Measurements from ENCODE around the gene SPRR3. TPM values are rescaled to one million over a fixed set of nuclear protein-coding genes. Genes with fewer than 3 reads are reported as not detected.
A peak's percentile ranks its signal among the peaks of the same experiment; 100 is the strongest.

The SPRR3 gene
- total and polyA plus RNA-seq, 2 experiments from 2014 or later = not detected

- Mint-ChIP-seq H3K4me1 (no peaks in the 10 kb centered on the region), H3K27ac (no peak overlapping the region), H3K36me3 (ENCODE audit: low read depth) (no peaks in the 10 kb centered on the region), H3K4me3 (no peak overlapping the region), H3K9me3 (no peaks in the 10 kb centered on the region), H3K27me3 (ENCODE audit: insufficient read depth, low read depth, poor library complexity) (peaks cover 2% of the 10 kb centered on the region)
- TF ChIP-seq JUNB (IDR thresholded peaks at IDR 0.05; ENCODE audit: unreplicated experiment) = no peak
- TF ChIP-seq POLR2AphosphoS5 (IDR thresholded peaks at IDR 0.05; ENCODE audit: low read depth) = no peak
- TF ChIP-seq STAT1 (IDR thresholded peaks at IDR 0.05; ENCODE audit: unreplicated experiment) = no peak
- no peak for TF ChIP-seq EZH2 (IDR thresholded peaks at IDR 0.05; ENCODE audit: low read depth, unreplicated experiment)
- TF ChIP-seq ZNF462 (CRISPR knock-in tag; IDR thresholded peaks at IDR 0.05) = no peak
- no peak for TF ChIP-seq CREB1 (CRISPR knock-in tag; IDR thresholded peaks at IDR 0.05; ENCODE audit: low read depth)
- TF ChIP-seq EZH2phosphoT487 (IDR thresholded peaks at IDR 0.05; ENCODE audit: unreplicated experiment) = no peak
- no peak for TF ChIP-seq ETS1 (IDR thresholded peaks at IDR 0.05)
- TF ChIP-seq ZNF331 (CRISPR knock-in tag; IDR thresholded peaks at IDR 0.05; ENCODE audit: low read depth) = no peak
- TF ChIP-seq ZNF114 (CRISPR knock-in tag; IDR thresholded peaks at IDR 0.05) = no peak
- TF ChIP-seq NANOG (IDR thresholded peaks at IDR 0.05; ENCODE audit: borderline replicate concordance) = no peak
- TF ChIP-seq CTCF (conservative IDR thresholded peaks at IDR 0.05; ENCODE audit: low read depth in 2 of 2) = no peak
- TF ChIP-seq REST (IDR thresholded peaks at IDR 0.05; ENCODE audit: unreplicated experiment) = no peak
- Histone ChIP-seq H4K20me1 (replicated peaks; ENCODE audit: insufficient read depth) (no peaks in the 10 kb centered on the region), H3K4me3 (no peak overlapping the region), H3K36me3 (ENCODE audit: insufficient read depth) (no peaks in the 10 kb centered on the region), H3K27me3 (ENCODE audit: insufficient read depth) (no peaks in the 10 kb centered on the region), H3K9me2 (ENCODE audit: insufficient read depth) (peaks cover 19% of the 10 kb centered on the region), H3K27ac (ENCODE audit: low read depth) (no peak overlapping the region), H3F3A (replicated peaks; ENCODE audit: low read depth) (no peaks in the 10 kb centered on the region), H3K4me1 (ENCODE audit: insufficient read depth) (no peaks in the 10 kb centered on the region), H3K79me2 (replicated peaks; ENCODE audit: insufficient read depth) (no peaks in the 10 kb centered on the region), H2AFZ (peak overlapping the region; percentile 66; the same call in 1 of the 2 replicates), H3K4me2 (no peak overlapping the region)
- DNase-seq (ENCODE audit: low spot score) = peak; percentile 7
- ATAC-seq = no peak
Observed at GRCh38 chr1:152967201-152967600, 34.3 kb upstream of the SPRR3 start.
